Skin of body (tissue), 3 donors: Measurements from ENCODE around the gene ACBD3. TPM values are rescaled to one million over a fixed set of nuclear protein-coding genes. Genes with fewer than 3 reads are reported as not detected.

Experiments
- DNase-seq: peaks from one replicate; lab custom pipeline; 2025; lab: John Stamatoyannopoulos, UW
- small RNA-seq: library from RNA; depleted of rRNA; stranded (forward); fragments of <200 nt; gene quantifications from one replicate; pipeline ENCODE3, GENCODE V24; 2014; ENCODE audit warnings: low replicate concordance
- total RNA-seq: library from RNA; depleted of rRNA; stranded (reverse); fragments of >200 nt; gene quantifications from one replicate; pipeline ENCODE4 v1.2.3, GENCODE V29; 2014

The ACBD3 gene
- total RNA-seq, 1 donor from 2014 or later = 55.1 TPM

GRCh38 chr1:226111883-226112261 lies 74.7 kb downstream of the ACBD3 start:
- DNase-seq = no peak

- no peak for DNase-seq
Measured at GRCh38 chr1:226111098-226111882, 75.3 kb downstream of the ACBD3 start.

DNA sequence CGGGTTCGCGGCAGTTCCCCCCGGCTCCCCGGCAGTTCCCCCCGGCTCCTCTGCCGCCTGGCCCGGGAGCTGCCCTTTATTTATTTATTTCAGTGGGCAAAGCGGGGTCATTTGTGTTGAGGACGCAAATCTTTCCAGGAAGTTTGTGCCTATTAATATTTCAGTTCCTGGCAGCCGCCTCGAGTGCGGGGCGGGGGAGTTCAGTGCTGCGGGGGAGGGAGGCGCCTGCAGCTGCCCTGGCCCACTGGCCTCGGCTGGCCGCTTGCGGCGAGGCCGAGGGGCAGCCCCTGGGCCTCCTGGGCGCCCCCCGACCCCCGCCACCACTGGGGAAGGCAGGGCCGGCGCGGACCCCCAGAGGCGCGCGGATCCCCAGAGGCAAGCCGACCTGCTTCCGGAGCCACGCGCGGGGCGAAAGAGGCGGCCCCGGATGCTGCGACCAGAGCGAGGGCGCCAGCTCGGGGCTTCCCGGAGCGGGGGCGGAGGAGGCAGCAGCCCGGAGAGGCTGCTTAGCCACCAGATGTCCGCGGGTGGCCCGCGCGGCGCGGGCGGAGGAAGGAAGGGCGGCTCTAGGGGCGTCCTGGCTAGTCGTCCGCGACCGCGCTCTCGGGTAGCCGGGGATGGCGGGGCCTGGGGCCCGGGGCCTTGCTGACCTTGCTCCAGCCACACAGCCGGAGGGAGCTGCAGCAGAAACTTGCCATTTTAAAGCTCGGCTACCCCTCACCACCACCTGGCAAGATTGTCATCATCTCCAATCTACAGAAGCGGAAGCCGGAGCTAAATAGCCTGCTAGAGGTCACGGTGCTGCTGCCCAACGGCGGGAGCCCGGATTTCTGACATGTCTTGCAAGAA lies 76.1 kb downstream of the ACBD3 start:
- DNase-seq = peak; percentile 80

- peak; percentile 81 for DNase-seq
Measured at GRCh38 chr1:226109829-226110248, 76.7 kb downstream of the ACBD3 start.

DNA sequence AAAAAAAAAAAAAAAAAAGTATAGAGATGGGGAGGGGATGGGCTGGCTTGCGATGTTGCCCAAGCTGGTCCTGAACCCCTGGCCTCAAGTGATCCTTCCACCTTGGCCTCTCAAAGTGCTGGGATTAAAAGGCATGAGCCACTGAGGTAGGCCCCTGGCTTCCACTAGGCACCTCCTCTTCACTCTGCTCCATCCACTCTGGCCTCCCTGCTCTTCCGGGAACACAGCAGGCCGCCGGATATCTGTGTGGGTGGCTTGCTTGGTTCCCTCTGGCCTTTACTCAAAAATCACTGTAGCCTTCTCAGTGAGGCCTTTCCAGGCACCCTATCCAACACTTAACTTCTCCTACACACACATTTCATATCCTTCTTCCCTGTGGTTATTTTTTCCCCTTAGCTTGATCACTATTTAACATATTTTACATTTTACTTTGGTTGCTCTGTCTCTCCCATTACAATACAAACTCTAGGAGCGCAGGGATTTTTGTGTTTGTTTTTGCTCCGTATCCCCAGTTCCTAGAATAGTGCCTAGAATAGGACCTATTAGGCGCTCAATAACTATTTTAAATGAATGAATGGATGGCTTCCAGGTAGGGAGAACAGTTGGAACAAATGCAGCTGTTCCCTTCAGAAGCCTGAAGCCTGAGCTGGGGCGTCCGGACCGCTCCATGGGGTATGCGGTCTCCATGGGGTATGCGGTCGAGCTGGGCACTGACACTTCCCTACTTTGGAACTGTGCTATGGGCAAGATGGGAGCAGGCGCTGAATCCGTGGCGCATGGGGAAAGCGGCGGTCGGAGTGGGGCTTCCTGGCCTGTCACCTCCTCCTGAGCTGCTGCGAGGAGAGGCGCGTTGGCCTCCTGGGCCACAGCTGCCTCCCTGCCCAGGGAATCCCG lies 77.4 kb downstream of the ACBD3 start:
- no peak for DNase-seq

- DNase-seq = no peak
Measured at GRCh38 chr1:226107471-226108460, 78.8 kb downstream of the ACBD3 start.

GRCh38 chr1:226104671-226105121 lies 81.8 kb downstream of the ACBD3 start:
- no peak for DNase-seq

DNA sequence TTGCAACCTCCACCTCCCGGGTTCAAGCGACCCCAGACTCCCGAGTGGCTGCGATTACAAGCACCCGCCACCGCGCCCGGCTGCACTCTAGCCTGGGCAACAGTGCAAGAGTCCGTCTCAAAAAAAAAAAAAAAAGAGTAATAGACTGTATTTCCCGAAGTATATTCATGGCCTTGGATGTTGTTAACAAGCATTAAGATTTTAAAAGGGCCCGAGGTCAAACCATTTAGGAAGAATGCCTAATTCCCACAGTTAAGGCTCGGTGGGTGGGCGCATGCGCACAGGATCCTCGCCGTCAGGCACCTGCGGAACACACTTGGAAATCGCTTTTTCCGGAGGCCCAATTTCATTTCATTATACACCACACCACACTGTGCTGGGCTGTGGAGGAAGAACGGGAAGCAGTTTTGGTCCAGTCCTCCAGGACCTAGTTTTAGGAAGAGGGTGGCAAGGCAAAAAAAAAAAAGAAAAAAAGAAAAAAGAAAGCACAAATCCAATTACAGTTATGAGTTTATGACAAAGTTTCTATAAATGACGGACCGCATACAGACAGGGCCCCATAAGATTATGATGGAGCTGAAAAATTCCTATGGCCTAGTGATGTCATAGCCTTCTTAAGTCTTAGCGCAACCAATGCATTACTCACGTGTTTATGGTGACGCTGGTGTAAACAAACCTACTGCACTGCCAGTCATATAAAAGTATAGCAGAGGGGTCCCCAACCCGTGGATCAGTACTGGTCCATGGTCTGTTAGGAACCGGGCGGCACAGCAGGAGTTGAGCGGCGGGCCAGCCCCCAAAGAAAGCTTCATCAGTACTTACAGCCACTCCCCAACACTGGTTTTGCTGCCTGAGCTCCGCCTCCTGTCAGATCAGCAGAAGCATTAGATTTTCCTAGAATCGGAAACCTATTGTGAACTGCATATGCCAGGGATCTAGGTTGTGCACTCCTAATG lies 85.8 kb downstream of the ACBD3 start:
- no peak for DNase-seq

GRCh38 chr1:226098870-226099835 lies 87.4 kb downstream of the ACBD3 start:
- no peak for DNase-seq

DNA sequence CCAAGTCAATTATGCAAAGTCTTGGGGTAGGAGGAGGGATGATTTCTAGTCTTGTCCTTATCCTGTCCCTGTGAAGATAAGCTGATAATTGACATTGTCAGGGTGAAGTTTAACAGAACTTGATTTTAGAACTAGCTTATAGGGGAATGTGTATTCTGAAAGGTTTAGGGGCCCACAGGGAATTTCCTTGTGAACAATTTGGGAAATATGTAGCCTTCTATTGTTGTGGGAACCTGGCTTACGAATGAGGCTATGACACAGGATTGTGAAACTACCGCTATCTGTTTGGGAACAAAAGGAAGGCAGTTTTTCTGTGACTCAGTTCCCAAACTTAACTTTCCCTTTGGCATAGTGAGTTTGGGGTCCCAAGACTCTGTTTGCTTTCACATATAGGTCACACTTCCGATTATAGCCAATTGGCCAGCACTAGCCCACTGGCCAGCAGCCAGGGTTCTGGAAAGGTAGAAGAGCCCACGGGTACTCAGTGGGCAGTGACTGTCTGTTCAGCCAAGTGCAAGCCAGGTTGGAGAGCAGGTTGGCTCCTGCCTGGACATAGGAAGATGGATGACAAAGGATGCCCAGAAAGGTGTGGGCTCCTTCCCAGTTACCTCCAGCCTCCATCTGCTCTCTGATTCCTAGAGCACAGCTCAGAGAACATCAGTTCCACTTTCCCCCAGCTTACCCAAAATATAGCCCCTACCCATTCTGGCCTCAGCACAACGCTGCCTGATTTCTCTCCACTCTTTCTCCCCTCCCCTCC lies 88.5 kb downstream of the ACBD3 start:
- no peak for DNase-seq

GRCh38 chr1:226095286-226095685 lies 91.3 kb downstream of the ACBD3 start:
- DNase-seq = no peak

Small RNA genes lying within 50 kb of the gene (small RNA-seq; reads per million reads assigned to genes)
- not detected for gene AL512343.1

Other genes with a start within 250 kb of the ACBD3 start
- gene LEFTY2, start 245.5 kb downstream of the ACBD3 start, total RNA-seq = 6.7 TPM
- 35.0 TPM for gene SDE2, start 187.4 kb downstream of the ACBD3 start, total RNA-seq
- 452 TPM for gene H3-3A, start 124.0 kb downstream of the ACBD3 start, total RNA-seq
- gene MIXL1, start 36.9 kb upstream of the ACBD3 start, total RNA-seq = not detected
- gene LIN9, start 122.4 kb upstream of the ACBD3 start, total RNA-seq = 8.8 TPM
- gene PARP1, start 221.4 kb upstream of the ACBD3 start, total RNA-seq = 63.6 TPM